ENCODE measurements around the gene ABTB2.

ABTB2 gene

GRCh38 chr11:34280945-34281872 is 76.6 kb downstream of the ABTB2 start:
- DNase-seq, result peak; percentile 19

- DNase-seq, result no peak
Observed at GRCh38 chr11:34278693-34279297, 79.0 kb downstream of the ABTB2 start.

- DNase-seq, result no peak
Observed at GRCh38 chr11:34278175-34278574, 79.6 kb downstream of the ABTB2 start.

- DNase-seq, result no peak
Observed at GRCh38 chr11:34277171-34277570, 80.6 kb downstream of the ABTB2 start.

- DNase-seq, result no peak
Observed at GRCh38 chr11:34276352-34276864, 81.4 kb downstream of the ABTB2 start.

GRCh38 chr11:34275486-34275885 is 82.3 kb downstream of the ABTB2 start:
- DNase-seq, result no peak

GRCh38 chr11:34274712-34275398 is 83.0 kb downstream of the ABTB2 start:
- DNase-seq, result peak; percentile 93

- no peak for DNase-seq
Observed at GRCh38 chr11:34273099-34273498, 84.7 kb downstream of the ABTB2 start.

- no peak for DNase-seq
Observed at GRCh38 chr11:34271727-34272126, 86.1 kb downstream of the ABTB2 start.

- DNase-seq, result no peak
Observed at GRCh38 chr11:34270711-34271110, 87.1 kb downstream of the ABTB2 start.

GRCh38 chr11:34269694-34270245 is 88.0 kb downstream of the ABTB2 start:
- no peak for DNase-seq

GRCh38 chr11:34268906-34269430 is 88.8 kb downstream of the ABTB2 start:
- DNase-seq, result peak; percentile 11

- no peak for DNase-seq
Observed at GRCh38 chr11:34267417-34267816, 90.4 kb downstream of the ABTB2 start.

GRCh38 chr11:34267013-34267412 is 90.8 kb downstream of the ABTB2 start:
- peak; percentile 9 for DNase-seq

- peak; percentile 96 for DNase-seq
Observed at GRCh38 chr11:34266090-34266912, 91.5 kb downstream of the ABTB2 start.

- no peak for DNase-seq
Observed at GRCh38 chr11:34264303-34265110, 93.3 kb downstream of the ABTB2 start.

GRCh38 chr11:34263441-34264091 is 94.2 kb downstream of the ABTB2 start:
- peak; percentile 64 for DNase-seq

- no peak for DNase-seq
Observed at GRCh38 chr11:34262531-34263081, 95.2 kb downstream of the ABTB2 start.

- no peak for DNase-seq
Observed at GRCh38 chr11:34261820-34262219, 96.0 kb downstream of the ABTB2 start.

GRCh38 chr11:34261095-34261494 is 96.7 kb downstream of the ABTB2 start:
- DNase-seq, result no peak

Data from fibroblast of skin of scalp (primary cell).